ENCODE results near the gene AGBL5. TPM values are rescaled to one million over a fixed set of nuclear protein-coding genes. Genes with fewer than 3 reads are reported as not detected.
A peak's percentile ranks its signal among the peaks of the same experiment; 100 is the strongest.

AGBL5 gene
- total RNA-seq, 1 donor from 2014 or later = 18.9 TPM

- Histone ChIP-seq H3K4me1 (peaks cover 14% of the 10 kb centered on the region), H3K4me3 (peak overlapping the region; percentile 91), H3K27me3 (ENCODE audit: low read depth) (no peaks in the 10 kb centered on the region), H3K9me3 (no peaks in the 10 kb centered on the region), H3K27ac (peak overlapping the region; percentile 85), H3K36me3 (peaks cover 11% of the 10 kb centered on the region)
- intact Hi-C loops (cut with DNase I) = no loop called here
- DNase-seq (peak; percentile 71), ATAC-seq (peak; percentile 42 to 48)
- TF ChIP-seq CTCF (IDR thresholded peaks at IDR 0.05) = no peak
These were observed 1.8 kb upstream of the AGBL5 start for GRCh38 chr2:27049422-27050280.

- H3K4me3 ChIP-seq = peak overlapping the region; percentile 91
- ATAC-seq = peak; percentile 89 to 91
- peaks cover 14% of the 10 kb centered on the region for H3K4me1 ChIP-seq
- no peaks in the 10 kb centered on the region for H3K9me3 ChIP-seq
- peak; percentile 85 for DNase-seq
- intact Hi-C loops (cut with DNase I) = no loop called here
- peaks cover 19% of the 10 kb centered on the region for H3K36me3 ChIP-seq
- H3K27me3 ChIP-seq (ENCODE audit: low read depth) = no peaks in the 10 kb centered on the region
- H3K27ac ChIP-seq = peak overlapping the region; percentile 85
- TF ChIP-seq CTCF (IDR thresholded peaks at IDR 0.05) = peak; percentile 50
These were observed 1.0 kb upstream of the AGBL5 start for GRCh38 chr2:27050281-27050995.

GRCh38 chr2:27051902-27052645, 606 bp downstream of the AGBL5 start:
- Histone ChIP-seq H3K27ac (peak overlapping the region; percentile 85), H3K36me3 (peaks cover 35% of the 10 kb centered on the region), H3K4me1 (peaks cover 14% of the 10 kb centered on the region), H3K27me3 (ENCODE audit: low read depth) (no peaks in the 10 kb centered on the region), H3K4me3 (peak overlapping the region; percentile 91), H3K9me3 (no peaks in the 10 kb centered on the region)
- DNase-seq (peak; percentile 72), ATAC-seq (no peak)
- intact Hi-C loops (cut with DNase I) = no loop called here
- TF ChIP-seq CTCF (IDR thresholded peaks at IDR 0.05) = no peak

GRCh38 chr2:27053321-27053720, 1.9 kb downstream of the AGBL5 start:
- no peak for DNase-seq
- no peak for TF ChIP-seq CTCF (IDR thresholded peaks at IDR 0.05)
- no peaks in the 10 kb centered on the region for H3K27me3 ChIP-seq (ENCODE audit: low read depth)
- peaks cover 14% of the 10 kb centered on the region for H3K4me1 ChIP-seq
- no peak for ATAC-seq
- no peaks in the 10 kb centered on the region for H3K9me3 ChIP-seq
- peaks cover 48% of the 10 kb centered on the region for H3K36me3 ChIP-seq
- H3K4me3 ChIP-seq = no peak overlapping the region
- intact Hi-C loops (cut with DNase I) = no loop called here
- no peak overlapping the region for H3K27ac ChIP-seq

GRCh38 chr2:27053776-27054175, 2.3 kb downstream of the AGBL5 start:
- peaks cover 14% of the 10 kb centered on the region for H3K4me1 ChIP-seq
- no peak overlapping the region for H3K27ac ChIP-seq
- intact Hi-C loops (cut with DNase I) = no loop called here
- no peak overlapping the region for H3K4me3 ChIP-seq
- H3K36me3 ChIP-seq = peaks cover 52% of the 10 kb centered on the region
- H3K9me3 ChIP-seq = no peaks in the 10 kb centered on the region
- TF ChIP-seq CTCF (IDR thresholded peaks at IDR 0.05) = no peak
- ATAC-seq (no peak), DNase-seq (no peak)
- H3K27me3 ChIP-seq (ENCODE audit: low read depth) = no peaks in the 10 kb centered on the region

Measured in lower lobe of right lung (tissue), 2 donors.